Embryonic facial prominence (tissue), 1 donor: ENCODE results near the gene GNG13.
A peak's percentile ranks its signal among the peaks of the same experiment; 100 is the strongest.

Experiments
- DNase-seq: peaks from one replicate; pipeline ENCODE4 v3.0.0-alpha.2; 2016; ENCODE audit errors: extremely low spot score

Gene GNG13

GRCh38 chr16:794091-794822, 6.3 kb downstream of the GNG13 start:
- DNase-seq: no peak

GRCh38 chr16:793414-793813, 7.1 kb downstream of the GNG13 start:
- DNase-seq: no peak

GRCh38 chr16:792221-792995, 8.1 kb downstream of the GNG13 start:
- no peak for DNase-seq

- no peak for DNase-seq
Measured at GRCh38 chr16:791131-791530, 9.4 kb downstream of the GNG13 start.

- DNase-seq: no peak
Measured at GRCh38 chr16:790086-790485, 10.4 kb downstream of the GNG13 start.

- DNase-seq: no peak
Measured at GRCh38 chr16:789191-789850, 11.2 kb downstream of the GNG13 start.

GRCh38 chr16:788399-789126, 12.0 kb downstream of the GNG13 start, which contains the start of gene CHTF18:
TSS of gene CHTF18 (plus strand) at chr16:788620. CDS start at chr16:788685, 65 bp downstream.
- peak; percentile 87 for DNase-seq

- no peak for DNase-seq
Measured at GRCh38 chr16:787978-788398, 12.5 kb downstream of the GNG13 start, which contains the start of gene RPUSD1. TSS of gene RPUSD1 (minus strand) at chr16:788381. CDS start at chr16:787737, 644 bp downstream.

- DNase-seq: no peak
Measured at GRCh38 chr16:787321-787966, 13.1 kb downstream of the GNG13 start.

GRCh38 chr16:785563-786535, 14.7 kb downstream of the GNG13 start:
- DNase-seq: no peak

- DNase-seq: no peak
Measured at GRCh38 chr16:784431-784830, 16.1 kb downstream of the GNG13 start.

- DNase-seq: no peak
Measured at GRCh38 chr16:783404-784161, 17.0 kb downstream of the GNG13 start.

- DNase-seq: no peak
Measured at GRCh38 chr16:782766-783403, 17.6 kb downstream of the GNG13 start.

GRCh38 chr16:782258-782657, 18.3 kb downstream of the GNG13 start:
- DNase-seq: no peak

- no peak for DNase-seq
Measured at GRCh38 chr16:781346-782010, 19.1 kb downstream of the GNG13 start.

GRCh38 chr16:780296-780695, 20.2 kb downstream of the GNG13 start:
- DNase-seq: no peak

GRCh38 chr16:779561-779960, 21.0 kb downstream of the GNG13 start:
- DNase-seq: no peak

- DNase-seq: no peak
Measured at GRCh38 chr16:778909-779527, 21.5 kb downstream of the GNG13 start.
